GM19351 (cell line): ENCODE data around the gene CDC14B.
"Not testable (repeated sequence)": the region's sequence is repeated elsewhere in the genome, so short reads cannot be mapped to it uniquely, and the experiment has no call there.

Source experiments
- ATAC-seq: cut with Tn5 transposase; IDR thresholded peaks from one replicate; pipeline ENCODE4 v1.9.1; 2021; ENCODE audit warnings: mild to moderate bottlenecking, moderate library complexity; ENCODE audit not compliant: unreplicated experiment

Gene CDC14B

GRCh38 chr9:96505316-96505991, 114.2 kb downstream of the CDC14B start:
- ATAC-seq: no peak

DNA sequence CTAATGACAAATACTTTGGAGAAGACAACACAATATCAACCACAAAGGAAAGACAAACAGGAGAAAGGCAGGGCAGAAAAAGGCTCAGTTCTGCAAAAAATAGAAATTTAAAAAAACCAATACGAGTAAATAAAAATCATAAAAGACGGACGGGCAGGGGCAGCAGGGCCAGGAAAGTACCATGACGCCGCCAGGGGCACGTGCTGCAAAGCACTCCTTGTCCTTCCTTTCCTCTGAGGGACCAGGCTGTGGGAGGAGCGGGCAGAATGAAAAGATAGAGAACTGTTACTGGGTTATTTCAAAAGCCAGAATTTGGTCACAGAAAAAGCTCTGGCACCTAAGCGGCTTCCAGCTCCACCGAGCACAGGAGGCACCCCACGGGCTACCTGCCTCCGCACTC, 115.7 kb downstream of the CDC14B start:
- no peak for ATAC-seq

DNA sequence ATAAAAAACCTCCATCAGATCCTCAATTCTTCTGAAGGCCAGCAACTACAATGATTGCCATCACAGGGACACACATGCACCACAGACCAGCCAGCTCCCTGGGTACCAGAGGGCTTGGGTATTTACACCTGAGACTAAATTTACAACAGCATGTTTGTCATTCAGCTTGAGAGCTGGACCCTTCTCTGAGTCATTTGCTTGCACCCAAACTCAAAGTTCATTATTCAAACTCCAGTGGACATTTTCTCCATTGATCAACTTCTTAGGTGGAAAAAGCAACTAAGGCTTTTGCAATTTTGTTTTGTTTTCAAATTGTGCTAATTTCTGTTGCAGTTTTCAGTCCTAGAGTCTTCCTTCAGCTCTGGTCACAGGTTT, 116.3 kb downstream of the CDC14B start:
- ATAC-seq: not testable (repeated sequence)

DNA sequence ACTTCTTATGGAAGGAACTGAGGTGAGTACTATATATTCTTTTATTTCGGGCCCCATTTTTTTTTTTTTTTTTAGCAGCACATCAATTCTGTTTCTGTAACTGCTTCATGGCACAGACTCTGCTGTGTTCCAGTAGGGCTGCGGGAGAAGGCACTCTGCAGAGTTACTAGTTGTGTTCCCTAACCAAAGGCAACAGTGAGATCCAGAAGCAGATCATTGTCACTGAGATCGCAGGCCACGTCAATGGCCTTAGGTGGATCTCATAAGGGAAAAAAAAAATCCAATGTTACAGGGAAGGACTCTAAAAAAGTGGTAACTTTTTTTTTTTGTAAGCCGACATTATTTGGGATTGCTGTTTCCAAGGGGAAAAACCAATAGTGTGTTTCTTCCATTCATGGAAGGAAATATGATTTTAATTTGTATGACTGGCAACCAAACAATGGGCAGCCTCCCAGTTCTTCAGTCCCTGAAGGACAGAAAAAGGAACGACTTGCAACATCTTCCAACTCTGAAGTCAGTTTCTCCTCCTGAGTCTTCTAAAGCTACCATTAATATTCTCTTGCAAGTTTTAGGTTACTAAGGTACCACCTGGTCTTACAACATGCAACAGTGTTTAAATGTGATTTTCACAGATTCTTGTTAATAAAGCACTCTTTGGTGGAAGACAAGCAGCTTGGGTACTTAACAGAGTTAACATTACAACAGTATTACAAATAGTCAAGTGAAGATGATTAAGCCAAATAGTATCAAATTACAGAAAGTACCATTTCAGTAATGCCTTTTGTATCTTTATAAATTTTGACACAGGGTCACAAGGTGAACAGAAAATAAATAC, 116.9 kb downstream of the CDC14B start:
- no peak for ATAC-seq

DNA sequence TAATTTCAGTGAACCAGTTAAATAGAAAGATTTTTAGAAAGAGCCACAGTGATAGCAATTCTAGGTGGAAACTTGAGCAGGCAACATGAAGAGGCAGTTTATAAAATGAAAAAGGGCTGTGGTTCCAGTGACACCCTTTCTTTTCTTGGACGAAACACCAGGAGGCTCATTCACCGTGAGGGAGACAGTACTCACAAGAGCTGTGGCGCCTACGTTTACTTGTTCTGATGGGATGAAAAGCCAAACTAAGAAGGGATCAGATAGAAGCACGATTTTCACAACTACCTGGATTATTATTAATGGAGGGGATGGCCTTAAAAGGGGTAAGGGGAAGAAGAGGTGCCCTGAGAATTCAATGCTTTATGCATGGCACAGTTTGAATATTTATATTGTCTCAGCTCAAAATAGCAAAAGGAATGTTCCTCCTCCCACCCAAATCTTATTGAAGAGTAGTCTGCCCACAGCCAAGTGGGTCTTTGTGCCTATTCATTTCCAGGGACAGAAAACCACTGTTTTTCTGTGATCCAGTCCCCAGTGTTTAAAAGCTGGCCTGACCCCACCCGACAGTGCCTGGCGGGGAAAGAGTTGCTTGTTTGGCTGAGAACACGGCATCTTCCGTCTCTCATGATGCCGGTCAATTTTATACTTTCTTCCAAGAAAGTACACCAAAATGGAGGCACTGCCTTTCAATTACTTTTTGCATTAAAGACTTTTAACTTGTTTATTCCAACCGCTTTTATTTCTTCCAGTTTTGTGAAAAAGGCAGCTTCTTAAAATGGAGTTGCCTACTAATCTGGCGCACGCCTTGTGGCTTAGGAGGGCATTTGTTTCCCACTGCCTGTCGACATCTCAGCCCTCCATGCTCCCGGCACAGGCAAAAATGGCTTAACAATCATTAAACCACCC, 117.8 kb downstream of the CDC14B start:
- no peak for ATAC-seq

DNA sequence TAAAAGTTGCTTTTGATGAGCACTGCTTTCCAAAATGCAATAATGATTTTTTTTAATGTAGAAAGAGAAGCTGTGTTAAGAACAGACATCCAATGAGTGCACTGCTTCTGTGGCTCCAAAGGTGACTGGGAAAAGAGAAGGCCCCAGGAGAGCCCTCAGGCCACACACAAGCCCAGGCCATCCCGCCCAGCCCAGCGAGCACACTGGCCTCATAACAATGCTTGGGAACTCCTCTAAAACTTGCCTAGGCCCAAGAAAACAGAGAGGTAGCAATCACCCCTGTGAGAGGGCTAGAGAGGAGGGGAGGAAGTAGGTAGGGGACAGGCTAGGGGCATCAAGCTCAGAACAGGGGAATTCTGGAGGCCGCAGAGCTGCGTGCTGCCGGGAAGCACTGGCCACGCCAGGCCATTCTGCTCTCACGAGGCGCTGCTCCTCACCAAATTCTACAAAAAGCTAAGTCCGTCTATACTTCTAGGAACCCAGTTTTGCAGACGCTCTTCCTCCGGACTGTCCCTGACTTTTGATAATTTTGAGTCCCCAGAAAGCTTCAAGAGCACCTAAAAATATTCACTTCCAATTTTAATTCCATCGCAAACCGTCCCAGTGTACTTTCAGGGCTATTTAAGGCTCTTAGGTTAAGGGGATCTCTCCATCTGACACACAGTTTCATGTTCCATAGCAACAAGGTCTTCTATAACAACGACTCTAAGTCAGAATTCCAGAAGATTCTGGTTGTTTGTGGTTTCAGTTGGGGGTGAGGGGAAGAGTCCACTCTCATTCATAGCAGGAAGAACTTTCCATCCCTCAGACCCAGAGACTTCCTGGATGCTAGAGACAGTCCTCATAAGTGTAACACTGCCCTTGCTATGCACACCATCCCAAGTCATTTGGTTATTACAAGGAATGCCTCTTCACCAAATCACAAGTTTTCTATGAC, 118.7 kb downstream of the CDC14B start:
- no peak for ATAC-seq

DNA sequence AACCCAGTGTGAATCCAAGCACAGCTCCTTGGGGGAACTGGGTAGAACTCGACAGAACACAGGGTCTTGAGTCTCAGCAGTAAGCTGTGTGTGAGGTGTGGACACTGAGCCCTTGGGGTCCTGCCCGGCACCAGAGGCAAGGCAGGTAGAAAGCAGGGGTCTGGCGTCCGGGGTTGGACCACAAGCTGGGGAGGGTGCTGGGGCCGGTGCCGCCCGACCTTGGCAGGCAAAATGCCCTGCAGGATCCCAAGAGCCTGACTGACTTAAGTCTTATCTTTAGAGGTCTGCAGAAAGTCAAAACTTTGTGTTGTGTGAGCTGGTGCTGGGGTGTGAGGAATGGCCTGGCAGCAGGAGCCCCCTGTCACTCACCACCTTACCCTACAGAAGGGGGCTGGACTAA, 120.4 kb downstream of the CDC14B start:
- no peak for ATAC-seq

- no peak for ATAC-seq
Observed at GRCh38 chr9:96498796-96499195, 120.8 kb downstream of the CDC14B start.

- ATAC-seq: no peak
Observed at GRCh38 chr9:96497117-96497399, 122.6 kb downstream of the CDC14B start.

DNA sequence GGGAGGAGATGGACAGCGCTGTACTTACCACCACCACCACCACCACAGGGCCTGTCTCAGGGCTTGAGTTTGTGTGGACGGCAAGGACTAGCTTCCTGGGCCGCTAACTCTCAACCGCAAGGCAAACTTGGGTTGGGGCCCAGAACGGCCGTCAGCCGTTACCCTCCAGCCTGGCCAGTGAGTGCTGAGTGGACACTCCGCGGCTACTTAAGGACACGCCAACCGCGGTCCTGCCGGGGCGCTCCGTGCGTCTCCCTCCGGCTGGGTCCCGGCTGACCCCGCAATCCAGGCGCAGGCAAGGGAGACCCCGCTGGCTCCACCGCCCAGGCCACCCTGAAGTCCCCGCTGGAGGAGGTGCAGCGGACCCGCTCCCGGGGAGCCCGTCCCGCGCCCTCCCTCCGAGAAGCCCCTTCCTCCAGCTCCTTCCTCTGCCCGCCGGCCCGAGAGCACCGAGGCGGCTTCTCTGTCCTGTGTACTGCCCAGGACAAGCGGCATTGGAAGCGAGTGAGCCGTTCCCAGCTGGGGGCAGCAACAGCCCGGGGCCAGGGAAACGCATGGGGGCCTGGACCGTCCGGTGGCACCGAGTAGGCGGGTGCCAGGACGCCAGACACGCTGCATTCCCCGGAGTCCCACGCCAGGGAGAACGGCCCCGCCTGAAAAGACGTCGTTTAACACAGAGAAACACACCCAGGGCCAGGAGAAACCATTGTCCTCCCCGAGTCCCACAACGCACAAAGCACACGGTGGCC, 123.1 kb downstream of the CDC14B start:
- no peak for ATAC-seq

- ATAC-seq: no peak
Observed at GRCh38 chr9:96495341-96495740, 124.3 kb downstream of the CDC14B start.

DNA sequence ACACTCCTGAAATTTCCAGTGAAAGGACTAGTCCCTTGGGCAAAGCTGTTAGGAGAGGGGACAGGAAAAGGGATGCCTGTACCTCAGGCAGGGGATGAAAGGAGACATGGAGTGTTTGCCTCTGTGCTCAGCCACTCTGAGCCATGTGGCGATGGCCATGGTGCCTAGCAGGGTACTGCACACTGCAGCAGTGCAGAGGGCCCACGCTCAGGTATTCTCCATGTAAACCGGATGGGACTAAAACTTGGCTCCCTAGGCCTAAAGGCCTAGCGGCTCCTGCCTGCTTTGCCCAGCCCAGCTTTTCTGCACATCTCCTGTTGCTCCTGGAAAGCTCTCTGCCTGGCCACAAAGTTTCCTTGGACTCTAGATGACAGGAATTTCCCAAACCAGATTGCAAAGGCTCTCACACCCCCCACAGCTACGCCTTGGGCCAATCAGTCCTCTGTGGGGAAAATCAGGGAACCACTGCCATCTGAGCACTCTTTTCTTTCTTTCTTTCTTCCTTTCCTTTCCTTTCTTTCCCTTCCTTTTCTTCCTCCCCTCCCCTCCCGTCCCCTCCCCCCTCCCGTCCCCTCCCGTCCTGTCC, 125.3 kb downstream of the CDC14B start:
- no peak for ATAC-seq

GRCh38 chr9:96493757-96494156, 125.9 kb downstream of the CDC14B start:
- ATAC-seq: no peak

GRCh38 chr9:96492993-96493531, 126.6 kb downstream of the CDC14B start:
- no peak for ATAC-seq

DNA sequence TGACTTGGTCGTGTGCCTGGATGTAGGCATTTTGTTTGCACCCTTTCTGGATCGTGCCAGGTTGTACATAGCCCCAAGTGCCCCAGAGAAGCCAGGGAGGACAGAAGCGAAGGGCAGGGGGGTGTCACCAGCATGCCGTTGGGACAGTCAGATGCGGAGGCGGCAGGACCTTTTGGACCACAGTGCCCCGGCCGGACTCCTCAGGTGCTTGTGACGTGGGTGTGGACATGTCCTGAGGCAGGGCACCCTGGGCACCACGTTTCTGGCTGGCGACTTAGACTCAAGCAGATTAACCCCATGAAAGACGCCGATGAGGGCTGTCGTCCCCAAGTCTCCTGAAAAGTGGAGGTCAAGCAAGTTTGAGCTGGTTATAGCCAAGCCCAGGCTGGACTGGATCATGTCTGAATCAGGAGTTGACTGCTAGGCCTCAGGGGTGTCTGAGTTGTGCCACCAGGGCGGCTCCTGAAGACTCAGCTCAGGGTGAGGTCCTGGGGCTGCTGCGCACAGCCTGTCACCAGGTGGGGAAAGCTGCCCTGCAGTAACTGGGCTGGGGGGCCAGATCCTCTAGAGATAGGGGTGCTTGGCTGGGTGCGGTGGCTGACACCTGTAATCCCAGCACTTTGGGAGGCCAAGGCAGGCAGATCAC, 127.6 kb downstream of the CDC14B start:
- no peak for ATAC-seq

DNA sequence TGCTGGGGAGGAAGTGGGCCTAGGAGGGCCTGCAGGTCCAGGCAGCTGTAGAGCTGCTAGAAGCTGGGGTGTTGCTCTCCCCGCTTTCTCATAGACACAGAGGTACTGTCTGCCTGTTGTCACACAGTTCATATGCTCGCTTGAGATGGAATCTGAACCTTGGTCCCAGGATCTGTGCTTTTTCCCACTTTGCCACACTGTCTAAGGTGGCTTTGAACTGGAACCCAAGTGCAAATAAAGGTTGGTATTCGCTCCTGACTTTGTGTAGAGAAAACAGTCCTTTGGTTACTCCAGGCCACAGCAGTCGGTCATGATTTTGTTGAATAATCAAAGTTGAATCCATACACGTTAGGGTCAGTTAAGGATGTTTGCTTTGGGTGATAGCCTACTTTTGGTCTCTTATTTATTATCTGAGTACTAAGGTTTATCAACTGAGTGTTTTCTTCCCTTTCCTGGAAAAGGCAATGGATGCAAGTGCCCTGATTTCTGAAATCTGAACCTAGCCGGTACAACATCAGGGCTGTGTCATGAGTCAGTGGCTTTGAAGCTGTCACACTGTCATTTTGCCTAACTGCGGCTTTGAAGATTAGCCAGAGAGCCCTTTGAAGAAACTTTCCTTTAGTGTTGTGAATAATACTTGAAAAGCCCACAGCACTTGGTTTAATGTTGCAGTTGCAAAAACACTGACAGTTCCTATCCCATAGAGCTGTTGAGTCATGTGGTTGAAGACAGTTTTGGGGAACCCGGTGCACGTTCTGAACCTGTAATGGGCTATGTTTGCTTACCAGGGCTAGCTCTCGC, 128.4 kb downstream of the CDC14B start:
- no peak for ATAC-seq

DNA sequence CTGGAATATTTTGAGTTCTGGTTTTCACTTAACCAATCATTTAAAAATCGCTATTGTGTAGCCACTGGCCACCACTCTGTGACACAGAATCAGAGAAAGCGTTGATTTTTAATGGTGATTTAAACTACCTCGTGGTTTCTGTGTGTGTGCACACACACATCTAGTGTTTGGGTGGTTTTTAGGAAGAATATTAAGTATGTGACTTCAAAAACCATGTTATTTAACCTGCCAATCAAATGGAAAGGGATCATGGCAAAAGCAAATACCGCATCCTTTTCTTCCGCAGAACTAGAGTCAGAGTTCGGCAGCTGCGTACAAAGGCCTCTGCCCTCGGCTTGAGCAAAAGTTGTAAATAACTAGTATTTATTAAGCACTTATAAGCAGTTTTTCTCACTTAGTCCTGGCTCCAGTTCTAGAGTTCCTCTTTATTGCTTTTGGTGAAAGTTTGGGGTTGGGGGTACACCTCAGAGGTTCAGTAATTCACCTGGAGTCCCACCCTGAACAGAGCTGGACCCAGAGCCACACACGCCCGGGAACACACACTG, 129.0 kb downstream of the CDC14B start:
- ATAC-seq: no peak
